ENCODE results near the gene GABRA5. TPM values are rescaled to one million over a fixed set of nuclear protein-coding genes. Genes with fewer than 3 reads are reported as not detected.

The GABRA5 gene
- total and polyA plus RNA-seq, 10 of the 15 experiments (the other 5 are each of a cell fraction or from before 2014, with no cell fraction given) = 0.10 TPM; not detected in 9

- Histone ChIP-seq H3K27me3 (replicated peaks in 1 of 2; ENCODE audit: control insufficient read depth in 2 of 2, insufficient read depth in 2 of 2, low read length in 1 of 2) (no peaks in the 10 kb centered on the region), H3K4me2 (ENCODE audit: control insufficient read depth, insufficient read depth) (no peak overlapping the region), H3K9me3 (replicated peaks; ENCODE audit: control insufficient read depth, insufficient read depth, low read length) (no peaks in the 10 kb centered on the region), H2AFZ (ENCODE audit: control insufficient read depth, low read depth, low read length) (no peak overlapping the region), H3K4me1 (ENCODE audit: control insufficient read depth, insufficient read depth, low read length) (no peaks in the 10 kb centered on the region), H3K79me2 (ENCODE audit: control insufficient read depth, insufficient read depth, low read length) (no peaks in the 10 kb centered on the region), H3K4me3 (no peak overlapping the region), H3K9ac (ENCODE audit: control insufficient read depth, insufficient read depth, low read length) (no peak overlapping the region), H4K20me1 (ENCODE audit: control insufficient read depth, insufficient read depth) (no peaks in the 10 kb centered on the region), H3K36me3 (ENCODE audit: control insufficient read depth in 2 of 2, insufficient read depth in 2 of 2, low read length in 1 of 2) (no peaks in the 10 kb centered on the region), H3K27ac (ENCODE audit: control insufficient read depth, insufficient read depth) (no peak overlapping the region)
- intact Hi-C loops (cut with micrococcal nuclease; ENCODE audit: unreplicated experiment) (no loop called here), in situ Hi-C loops (cut with MboI) (loop anchor here (25.0 kb wide), 1 partner anchor 1363 kb away; no protein-coding TSS in a partner anchor)
- ChIA-PET RAD21 (ENCODE audit: unreplicated experiment) (no interaction called here), POLR2A (no interaction called here), CTCF (no interaction called here), SMC1A (ENCODE audit: uncharacterized antibody, unreplicated experiment) (no interaction called here)
- no TSS peak for BruUV-seq (replicated peaks)
- ATAC-seq (no peak), FAIRE-seq (no peak), DNase-seq (ENCODE audit: low read depth, low spot score) (no peak)
- WGBS (ENCODE audit: insufficient coverage, insufficient replicate concordance, low lambda C conversion rate, missing lambda C conversion rate) = 18% methylated on average over 6 of the region's 6 CpGs
- no peak for TF ChIP-seq MEF2B (IDR thresholded peaks at IDR 0.05; ENCODE audit: partially characterized antibody, poor library complexity, severe bottlenecking)
- TF ChIP-seq CREB1 (IDR thresholded peaks at IDR 0.05; ENCODE audit: low read depth) = no peak
- no peak for TF ChIP-seq RUNX3 (IDR thresholded peaks at IDR 0.05; ENCODE audit: low read length)
- no peak for TF ChIP-seq SUPT20H (IDR thresholded peaks at IDR 0.05; ENCODE audit: borderline replicate concordance, control insufficient read depth, low read depth, low read length)
- no peak for TF ChIP-seq ZNF687 (IDR thresholded peaks at IDR 0.05)
- no peak for TF ChIP-seq BCL3 (IDR thresholded peaks at IDR 0.05; ENCODE audit: borderline replicate concordance, insufficient read depth, low read depth, low read length, poor library complexity, severe bottlenecking)
- no peak for TF ChIP-seq CREM (IDR thresholded peaks at IDR 0.05; ENCODE audit: low read depth)
- no peak for TF ChIP-seq NFYB (IDR thresholded peaks at IDR 0.05; ENCODE audit: insufficient read depth, low read depth, low read length)
- no peak for TF ChIP-seq SKIL (IDR thresholded peaks at IDR 0.05; ENCODE audit: low read depth, poor library complexity, severe bottlenecking)
- no peak for TF ChIP-seq KLF5 (IDR thresholded peaks at IDR 0.05; ENCODE audit: partially characterized antibody)
- no peak for TF ChIP-seq NR2C2 (IDR thresholded peaks at IDR 0.05; ENCODE audit: borderline replicate concordance, control insufficient read depth, insufficient read length, low read depth)
- no peak for TF ChIP-seq E4F1 (IDR thresholded peaks at IDR 0.05; ENCODE audit: borderline replicate concordance, partially characterized antibody)
These were observed 8.1 kb downstream of the GABRA5 start for GRCh38 chr15:26874774-26875475.

Measured in GM12878 (cell line).